ENCODE results near the gene TSPO. TPM values are rescaled to one million over a fixed set of nuclear protein-coding genes. Genes with fewer than 3 reads are reported as not detected.

The TSPO gene
- total RNA-seq, 1 donor from 2014 or later: 124 TPM

- Histone ChIP-seq H4K20me1 (ENCODE audit: insufficient read depth, low read length) (no peaks in the 10 kb centered on the region), H3K27me3 (ENCODE audit: insufficient read depth, low read length) (peaks cover 2% of the 10 kb centered on the region), H3K9ac (ENCODE audit: low read length) (no peak overlapping the region), H2AFZ (ENCODE audit: low read depth, low read length) (no peak overlapping the region), H3K4me3 (ENCODE audit: insufficient read depth, low read depth, low read length) (no peak overlapping the region), H3K79me2 (ENCODE audit: insufficient read depth, low read length) (no peaks in the 10 kb centered on the region), H3K9me3 (ENCODE audit: insufficient read depth, low read depth, low read length) (no peaks in the 10 kb centered on the region), H3K36me3 (ENCODE audit: insufficient read depth, low read length) (no peaks in the 10 kb centered on the region), H3K4me1 (ENCODE audit: insufficient read depth, low read length) (no peaks in the 10 kb centered on the region), H3K4me2 (ENCODE audit: low read length) (no peak overlapping the region), H3K27ac (ENCODE audit: low read depth, low read length) (no peak overlapping the region)
- DNase-seq (ENCODE audit: low read depth): no peak
- Mint-ChIP-seq H3K36me3 (ENCODE audit: low read depth, unreplicated experiment) (no peaks in the 10 kb centered on the region), H3K27ac (ENCODE audit: unreplicated experiment) (no peak overlapping the region), H3K9me3 (ENCODE audit: unreplicated experiment) (peaks cover 1% of the 10 kb centered on the region), H3K4me1 (ENCODE audit: low read depth, unreplicated experiment) (no peaks in the 10 kb centered on the region), H3K4me3 (ENCODE audit: unreplicated experiment) (no peak overlapping the region), H3K27me3 (ENCODE audit: low read depth, unreplicated experiment) (peaks cover 24% of the 10 kb centered on the region)
- no peak for FAIRE-seq
- TF ChIP-seq CTCF (IDR thresholded peaks at IDR 0.05; ENCODE audit: insufficient read depth, low read depth, low read length) (no peak), EZH2 (IDR thresholded peaks at IDR 0.05; ENCODE audit: insufficient read depth, low read length) (no peak)
These were observed 57.6 kb downstream of the TSPO start for GRCh38 chr22:43208703-43209522.

DNA sequence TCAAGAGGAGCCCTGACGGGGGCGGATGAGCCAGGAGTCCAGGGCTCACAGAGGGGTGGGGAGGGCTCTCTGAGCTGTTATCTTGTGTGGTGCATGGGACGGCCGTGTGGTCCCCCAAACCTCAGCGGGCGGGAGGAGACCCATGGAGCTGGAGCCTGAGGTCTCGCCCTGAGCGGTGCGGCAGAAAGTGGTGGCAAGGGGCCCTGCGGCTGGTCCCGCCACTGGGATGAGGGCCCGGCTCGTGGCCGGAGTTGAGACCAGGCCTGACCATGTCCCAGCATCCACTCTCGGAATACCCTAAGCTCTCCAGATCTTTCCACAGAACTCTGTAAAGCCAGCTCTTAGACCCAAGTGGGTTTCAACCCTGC is 58.1 kb downstream of the TSPO start:
- H3K9ac ChIP-seq (ENCODE audit: low read length): no peak overlapping the region
- TF ChIP-seq EZH2 (IDR thresholded peaks at IDR 0.05; ENCODE audit: insufficient read depth, low read length): no peak
- TF ChIP-seq CTCF (IDR thresholded peaks at IDR 0.05; ENCODE audit: insufficient read depth, low read depth, low read length): no peak
- no peak for FAIRE-seq
- peaks cover 2% of the 10 kb centered on the region for H3K27me3 ChIP-seq (ENCODE audit: insufficient read depth, low read length)
- no peaks in the 10 kb centered on the region for H3K79me2 ChIP-seq (ENCODE audit: insufficient read depth, low read length)
- Mint-ChIP-seq H3K27me3 (ENCODE audit: low read depth, unreplicated experiment) (peaks cover 24% of the 10 kb centered on the region), H3K9me3 (ENCODE audit: unreplicated experiment) (peaks cover 1% of the 10 kb centered on the region), H3K4me3 (ENCODE audit: unreplicated experiment) (no peak overlapping the region), H3K36me3 (ENCODE audit: low read depth, unreplicated experiment) (no peaks in the 10 kb centered on the region), H3K27ac (ENCODE audit: unreplicated experiment) (no peak overlapping the region), H3K4me1 (ENCODE audit: low read depth, unreplicated experiment) (no peaks in the 10 kb centered on the region)
- no peak overlapping the region for H3K4me3 ChIP-seq (ENCODE audit: insufficient read depth, low read depth, low read length)
- H4K20me1 ChIP-seq (ENCODE audit: insufficient read depth, low read length): no peaks in the 10 kb centered on the region
- H2AFZ ChIP-seq (ENCODE audit: low read depth, low read length): no peak overlapping the region
- H3K27ac ChIP-seq (ENCODE audit: low read depth, low read length): no peak overlapping the region
- no peaks in the 10 kb centered on the region for H3K4me1 ChIP-seq (ENCODE audit: insufficient read depth, low read length)
- no peaks in the 10 kb centered on the region for H3K9me3 ChIP-seq (ENCODE audit: insufficient read depth, low read depth, low read length)
- no peak overlapping the region for H3K4me2 ChIP-seq (ENCODE audit: low read length)
- no peak for DNase-seq (ENCODE audit: low read depth)
- no peaks in the 10 kb centered on the region for H3K36me3 ChIP-seq (ENCODE audit: insufficient read depth, low read length)

DNA sequence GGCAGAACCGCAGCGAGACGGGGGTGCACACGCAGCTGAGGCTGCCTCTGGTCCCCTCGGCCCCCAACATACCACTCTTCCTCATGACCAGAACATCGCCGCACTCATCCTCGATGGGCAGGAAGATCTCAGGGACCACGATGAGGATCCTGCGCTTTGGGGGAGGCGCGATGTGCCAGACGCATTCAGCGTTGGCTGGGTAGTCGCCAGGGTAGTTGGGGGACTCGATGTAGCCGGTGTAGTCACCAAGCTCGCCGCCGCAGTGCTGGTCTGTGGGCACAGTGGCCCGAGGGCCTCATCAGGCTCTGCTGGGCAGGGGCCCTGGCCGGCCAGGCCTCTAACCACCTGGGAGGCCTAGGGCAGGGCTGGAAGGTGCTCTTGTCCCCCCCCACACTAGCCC is 58.6 kb downstream of the TSPO start:
- Mint-ChIP-seq H3K4me3 (ENCODE audit: unreplicated experiment) (no peak overlapping the region), H3K27ac (ENCODE audit: unreplicated experiment) (no peak overlapping the region), H3K4me1 (ENCODE audit: low read depth, unreplicated experiment) (no peaks in the 10 kb centered on the region), H3K36me3 (ENCODE audit: low read depth, unreplicated experiment) (no peaks in the 10 kb centered on the region), H3K9me3 (ENCODE audit: unreplicated experiment) (peaks cover 1% of the 10 kb centered on the region), H3K27me3 (ENCODE audit: low read depth, unreplicated experiment) (peaks cover 24% of the 10 kb centered on the region)
- TF ChIP-seq CTCF (IDR thresholded peaks at IDR 0.05; ENCODE audit: insufficient read depth, low read depth, low read length) (no peak), EZH2 (IDR thresholded peaks at IDR 0.05; ENCODE audit: insufficient read depth, low read length) (no peak)
- FAIRE-seq (no peak), DNase-seq (ENCODE audit: low read depth) (no peak)
- Histone ChIP-seq H3K36me3 (ENCODE audit: insufficient read depth, low read length) (no peaks in the 10 kb centered on the region), H2AFZ (ENCODE audit: low read depth, low read length) (no peak overlapping the region), H4K20me1 (ENCODE audit: insufficient read depth, low read length) (no peaks in the 10 kb centered on the region), H3K9me3 (ENCODE audit: insufficient read depth, low read depth, low read length) (no peaks in the 10 kb centered on the region), H3K4me1 (ENCODE audit: insufficient read depth, low read length) (no peaks in the 10 kb centered on the region), H3K4me2 (ENCODE audit: low read length) (no peak overlapping the region), H3K27me3 (ENCODE audit: insufficient read depth, low read length) (peaks cover 2% of the 10 kb centered on the region), H3K4me3 (ENCODE audit: insufficient read depth, low read depth, low read length) (no peak overlapping the region), H3K27ac (ENCODE audit: low read depth, low read length) (no peak overlapping the region), H3K79me2 (ENCODE audit: insufficient read depth, low read length) (no peaks in the 10 kb centered on the region), H3K9ac (ENCODE audit: low read length) (no peak overlapping the region)
